Measurements from ENCODE around the gene ST3GAL3.

The ST3GAL3 gene

GRCh38 chr1:43968348-43968948 is 261.1 kb downstream of the ST3GAL3 start:
- Histone ChIP-seq H3K4me3 (no peak overlapping the region), H3K4me1 (peaks cover 0 to 18% (median 14%) of the 10 kb centered on the region in 4 donors), H3K36me3 (peaks cover 0 to 53% (median 22%) of the 10 kb centered on the region in 3 donors), H3K27ac (no peak overlapping the region), H3K9me3 (no peaks in the 10 kb centered on the region), H3K27me3 (no peaks in the 10 kb centered on the region)
- intact Hi-C loops (cut with DNase I; ENCODE audit: low total_unique reads), result no loop called here
- DNase-seq, result no peak
- TF ChIP-seq, protein P1, sequence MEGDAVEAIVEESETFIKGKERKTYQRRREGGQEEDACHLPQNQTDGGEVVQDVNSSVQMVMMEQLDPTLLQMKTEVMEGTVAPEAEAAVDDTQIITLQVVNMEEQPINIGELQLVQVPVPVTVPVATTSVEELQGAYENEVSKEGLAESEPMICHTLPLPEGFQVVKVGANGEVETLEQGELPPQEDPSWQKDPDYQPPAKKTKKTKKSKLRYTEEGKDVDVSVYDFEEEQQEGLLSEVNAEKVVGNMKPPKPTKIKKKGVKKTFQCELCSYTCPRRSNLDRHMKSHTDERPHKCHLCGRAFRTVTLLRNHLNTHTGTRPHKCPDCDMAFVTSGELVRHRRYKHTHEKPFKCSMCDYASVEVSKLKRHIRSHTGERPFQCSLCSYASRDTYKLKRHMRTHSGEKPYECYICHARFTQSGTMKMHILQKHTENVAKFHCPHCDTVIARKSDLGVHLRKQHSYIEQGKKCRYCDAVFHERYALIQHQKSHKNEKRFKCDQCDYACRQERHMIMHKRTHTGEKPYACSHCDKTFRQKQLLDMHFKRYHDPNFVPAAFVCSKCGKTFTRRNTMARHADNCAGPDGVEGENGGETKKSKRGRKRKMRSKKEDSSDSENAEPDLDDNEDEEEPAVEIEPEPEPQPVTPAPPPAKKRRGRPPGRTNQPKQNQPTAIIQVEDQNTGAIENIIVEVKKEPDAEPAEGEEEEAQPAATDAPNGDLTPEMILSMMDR (IDR thresholded peaks at IDR 0.05), result no peak

DNA sequence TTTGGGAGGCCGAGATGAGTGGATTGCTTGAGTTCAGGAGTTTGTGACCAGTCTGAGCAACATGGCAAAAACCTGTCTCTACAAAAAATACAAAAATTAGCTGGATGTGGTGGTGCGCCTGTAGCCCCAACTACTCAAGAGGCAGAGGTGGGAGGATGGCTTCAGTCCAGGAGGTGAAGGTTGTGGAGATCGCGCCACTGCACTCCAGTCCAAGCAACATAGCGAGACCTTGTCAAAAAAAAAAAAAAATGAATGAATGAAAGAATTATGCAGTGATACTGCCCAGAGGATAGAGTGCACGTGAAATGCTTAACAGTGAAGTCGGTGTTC is 262.0 kb downstream of the ST3GAL3 start:
- peak overlapping the region; percentile 76 to 91 for H3K4me3 ChIP-seq
- TF ChIP-seq, protein P1 (IDR thresholded peaks at IDR 0.05), result peak in 1 of 2 experiments; percentile 40

DNA sequence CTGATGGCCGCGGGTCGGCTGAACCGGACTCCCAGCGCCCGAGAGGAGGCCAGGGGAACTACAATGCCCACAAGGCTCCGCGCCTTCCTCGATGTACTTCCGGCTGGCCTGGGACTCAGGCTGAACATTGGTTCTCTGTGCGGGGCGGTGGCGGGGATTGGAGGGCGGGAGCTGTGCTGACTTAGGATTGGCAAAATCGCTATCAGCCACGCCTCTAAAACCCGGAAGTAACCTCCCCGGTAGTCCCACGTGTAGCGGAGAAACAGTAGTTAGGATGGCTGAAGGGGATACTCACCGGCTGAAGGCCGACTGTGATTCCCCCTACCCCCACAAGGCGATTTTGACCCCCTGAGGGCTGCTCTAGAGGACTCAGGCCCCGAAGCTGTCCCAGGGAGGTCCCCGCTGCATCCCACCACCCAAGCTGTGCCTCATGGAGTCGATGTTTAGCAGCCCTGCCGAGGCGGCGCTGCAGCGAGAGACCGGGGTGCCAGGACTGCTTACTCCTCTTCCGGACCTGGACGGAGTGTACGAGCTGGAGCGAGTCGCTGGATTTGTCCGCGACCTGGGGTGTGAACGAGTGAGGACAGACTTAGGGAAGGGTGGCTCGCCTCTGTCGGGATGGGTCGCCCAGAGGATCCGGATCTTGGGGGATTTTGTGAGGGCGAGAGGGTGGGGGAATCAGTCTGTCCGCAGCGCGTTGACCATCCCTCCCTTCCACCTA is 262.6 kb downstream of the ST3GAL3 start, which contains the start of gene DPH2:
Gene DPH2 (plus strand): TSS at position 265 of the 721 bp plus-strand sequence. CDS start 166 bp downstream, at position 431.
- intact Hi-C loops (cut with DNase I; ENCODE audit: low total_unique reads), result no loop called here
- TF ChIP-seq, protein P1 (IDR thresholded peaks at IDR 0.05), result no peak
- no peaks in the 10 kb centered on the region for H3K9me3 ChIP-seq
- no peaks in the 10 kb centered on the region for H3K27me3 ChIP-seq
- H3K27ac ChIP-seq, result peak within 1 kb of the TSS; percentile 33 to 58
- peaks cover 0 to 24% (median 18%) of the 10 kb centered on the region in 4 donors for H3K4me1 ChIP-seq
- H3K36me3 ChIP-seq, result peaks cover 0 to 39% (median 17%) of the 10 kb centered on the region in 3 donors
- DNase-seq, result peak; percentile 98
- H3K4me3 ChIP-seq, result peak within 1 kb of the TSS; percentile 76 to 91

More for the DNA sequence above, 262.0 kb downstream of the ST3GAL3 start:
- no peak for DNase-seq
- no peak overlapping the region for H3K27ac ChIP-seq
- H3K9me3 ChIP-seq, result no peaks in the 10 kb centered on the region
- intact Hi-C loops (cut with DNase I; ENCODE audit: low total_unique reads), result no loop called here
- H3K4me1 ChIP-seq, result peaks cover 0 to 24% (median 18%) of the 10 kb centered on the region in 4 donors
- no peaks in the 10 kb centered on the region for H3K27me3 ChIP-seq
- peaks cover 0 to 43% (median 17%) of the 10 kb centered on the region in 3 donors for H3K36me3 ChIP-seq

GRCh38 chr1:43970502-43970901 is 263.2 kb downstream of the ST3GAL3 start:
- TF ChIP-seq, protein P1 (IDR thresholded peaks at IDR 0.05), result no peak
- Histone ChIP-seq H3K4me1 (peaks cover 0 to 26% (median 20%) of the 10 kb centered on the region in 4 donors), H3K36me3 (peaks cover 0 to 37% (median 17%) of the 10 kb centered on the region in 3 donors), H3K4me3 (peak overlapping the region; percentile 76 to 91), H3K27ac (peak overlapping the region; percentile 33 to 58), H3K9me3 (no peaks in the 10 kb centered on the region), H3K27me3 (no peaks in the 10 kb centered on the region)
- intact Hi-C loops (cut with DNase I; ENCODE audit: low total_unique reads), result no loop called here
- no peak for DNase-seq

- no peak overlapping the region for H3K27ac ChIP-seq
- no peaks in the 10 kb centered on the region for H3K27me3 ChIP-seq
- H3K4me3 ChIP-seq, result peak overlapping the region in 1 of 2 donors; percentile 91
- TF ChIP-seq, protein P1 (IDR thresholded peaks at IDR 0.05), result no peak
- peaks cover 0 to 33% (median 13%) of the 10 kb centered on the region in 3 donors for H3K36me3 ChIP-seq
- intact Hi-C loops (cut with DNase I; ENCODE audit: low total_unique reads), result no loop called here
- H3K9me3 ChIP-seq, result no peaks in the 10 kb centered on the region
- DNase-seq, result no peak
- peaks cover 0 to 30% (median 24%) of the 10 kb centered on the region in 4 donors for H3K4me1 ChIP-seq
Measured at GRCh38 chr1:43970911-43971310, 263.6 kb downstream of the ST3GAL3 start.

Data from tibial artery (tissue), 4 donors.